ENCODE measurements around the gene ARHGAP21.

DNA sequence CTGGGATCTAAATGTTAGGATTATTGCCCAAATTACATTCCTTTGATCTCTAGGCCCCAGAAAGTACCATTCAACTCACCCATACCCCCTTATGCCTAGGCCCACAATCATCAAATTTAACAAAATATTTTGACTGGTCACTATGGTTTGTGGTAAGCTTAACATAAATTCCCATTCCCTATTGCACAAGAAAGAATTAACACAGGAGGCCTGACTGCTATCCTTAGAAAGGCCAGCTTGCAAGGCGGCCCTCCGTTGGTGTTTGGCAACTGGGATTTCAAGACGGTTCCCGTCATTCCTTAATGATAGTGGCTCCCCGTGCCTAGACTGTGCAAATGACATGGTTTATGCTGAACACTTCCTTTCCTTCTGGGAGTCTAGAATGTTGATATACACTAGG, 29.6 kb downstream of the ARHGAP21 start:
- TF ChIP-seq POLR2AphosphoS5 (IDR thresholded peaks at IDR 0.05) = no peak
- TF ChIP-seq, protein P1, sequence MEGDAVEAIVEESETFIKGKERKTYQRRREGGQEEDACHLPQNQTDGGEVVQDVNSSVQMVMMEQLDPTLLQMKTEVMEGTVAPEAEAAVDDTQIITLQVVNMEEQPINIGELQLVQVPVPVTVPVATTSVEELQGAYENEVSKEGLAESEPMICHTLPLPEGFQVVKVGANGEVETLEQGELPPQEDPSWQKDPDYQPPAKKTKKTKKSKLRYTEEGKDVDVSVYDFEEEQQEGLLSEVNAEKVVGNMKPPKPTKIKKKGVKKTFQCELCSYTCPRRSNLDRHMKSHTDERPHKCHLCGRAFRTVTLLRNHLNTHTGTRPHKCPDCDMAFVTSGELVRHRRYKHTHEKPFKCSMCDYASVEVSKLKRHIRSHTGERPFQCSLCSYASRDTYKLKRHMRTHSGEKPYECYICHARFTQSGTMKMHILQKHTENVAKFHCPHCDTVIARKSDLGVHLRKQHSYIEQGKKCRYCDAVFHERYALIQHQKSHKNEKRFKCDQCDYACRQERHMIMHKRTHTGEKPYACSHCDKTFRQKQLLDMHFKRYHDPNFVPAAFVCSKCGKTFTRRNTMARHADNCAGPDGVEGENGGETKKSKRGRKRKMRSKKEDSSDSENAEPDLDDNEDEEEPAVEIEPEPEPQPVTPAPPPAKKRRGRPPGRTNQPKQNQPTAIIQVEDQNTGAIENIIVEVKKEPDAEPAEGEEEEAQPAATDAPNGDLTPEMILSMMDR (IDR thresholded peaks at IDR 0.05) = no peak
- TF ChIP-seq POLR2A (IDR thresholded peaks at IDR 0.05) = no peak

Data from sigmoid colon (tissue), 4 donors.